Glomerular visceral epithelial cell (primary cell): Measurements from ENCODE around the gene AIF1.
A peak's percentile ranks its signal among the peaks of the same experiment; 100 is the strongest.

Experiments used
- DNase-seq: peaks from one replicate; pipeline ENCODE4 v3.0.0-alpha.2; 2016; ENCODE audit errors: extremely low spot score

AIF1 gene

GRCh38 chr6:31663126-31663960 is 48.3 kb downstream of the AIF1 start:
- DNase-seq, result no peak

- peak; percentile 81 for DNase-seq
These were observed 49.1 kb downstream of the AIF1 start for GRCh38 chr6:31663961-31664789.

- peak; percentile 86 for DNase-seq
These were observed 49.9 kb downstream of the AIF1 start, which contains the start of gene GPANK1 for GRCh38 chr6:31664790-31665500. GPANK1 (minus strand) TSS chr6:31664997; CDS start chr6:31664478, 519 bp downstream.

GRCh38 chr6:31665501-31666336 is 50.7 kb downstream of the AIF1 start, which contains the start of gene CSNK2B:
CSNK2B (plus strand) TSS chr6:31666080; CDS start chr6:31666832, 752 bp downstream.
- peak; percentile 97 for DNase-seq

GRCh38 chr6:31666337-31666965 is 51.4 kb downstream of the AIF1 start:
- no peak for DNase-seq
